HG03039 (cell line): ENCODE data around the gene MICOS13.
A peak's percentile ranks its signal among the peaks of the same experiment; 100 is the strongest.
"Not testable (repeated sequence)": the region's sequence is repeated elsewhere in the genome, so short reads cannot be mapped to it uniquely, and the experiment has no call there.

ENCODE experiments used
- ATAC-seq: cut with Tn5 transposase; IDR thresholded peaks from one replicate; pipeline ENCODE4 v1.9.1; 2021; ENCODE audit warnings: mild to moderate bottlenecking, moderate library complexity; ENCODE audit not compliant: unreplicated experiment

The MICOS13 gene

GRCh38 chr19:5688262-5688881 lies 8.1 kb upstream of the MICOS13 start:
- ATAC-seq = not testable (repeated sequence)

- ATAC-seq = no peak
Observed at GRCh38 chr19:5687360-5688198, 7.3 kb upstream of the MICOS13 start.

- ATAC-seq = peak; percentile 35
Observed at GRCh38 chr19:5686647-5687359, 6.5 kb upstream of the MICOS13 start.

- ATAC-seq = no peak
Observed at GRCh38 chr19:5686326-5686646, 6.0 kb upstream of the MICOS13 start.

GRCh38 chr19:5684694-5685430 lies 4.5 kb upstream of the MICOS13 start:
- ATAC-seq = no peak

- no peak for ATAC-seq
Observed at GRCh38 chr19:5683177-5683886, 3.0 kb upstream of the MICOS13 start.

- ATAC-seq = no peak
Observed at GRCh38 chr19:5682107-5682482, 1.8 kb upstream of the MICOS13 start.

GRCh38 chr19:5681391-5682106 lies 1.2 kb upstream of the MICOS13 start:
- no peak for ATAC-seq

GRCh38 chr19:5680084-5680436 lies 256 bp downstream of the MICOS13 start:
- ATAC-seq = no peak

GRCh38 chr19:5679289-5680083 lies 830 bp downstream of the MICOS13 start:
- ATAC-seq = no peak

GRCh38 chr19:5678071-5678718 lies 2.1 kb downstream of the MICOS13 start:
- ATAC-seq = no peak

GRCh38 chr19:5677580-5677979 lies 2.7 kb downstream of the MICOS13 start:
- no peak for ATAC-seq

GRCh38 chr19:5677136-5677535 lies 3.2 kb downstream of the MICOS13 start:
- ATAC-seq = no peak

- no peak for ATAC-seq
Observed at GRCh38 chr19:5676772-5677105, 3.6 kb downstream of the MICOS13 start.

- ATAC-seq = no peak
Observed at GRCh38 chr19:5676105-5676771, 4.1 kb downstream of the MICOS13 start.

- no peak for ATAC-seq
Observed at GRCh38 chr19:5674714-5675113, 5.6 kb downstream of the MICOS13 start.

- ATAC-seq = no peak
Observed at GRCh38 chr19:5673752-5674151, 6.6 kb downstream of the MICOS13 start.

GRCh38 chr19:5672708-5673459 lies 7.4 kb downstream of the MICOS13 start:
- no peak for ATAC-seq
